Nephron progenitor cell (in vitro differentiated cells): ENCODE data around the gene RHOV.

ENCODE experiments used
- DNase-seq: peaks from one replicate; pipeline ENCODE4 v3.0.0; 2021
- H3K27ac Mint-ChIP-seq: 2 replicates; pipeline ENCODE4 v1.8.0; 2021; ENCODE audit warnings: mild to moderate bottlenecking, moderate library complexity, mixed read lengths
- H3K27me3 Mint-ChIP-seq: 2 replicates; pipeline ENCODE4 v1.8.0; 2021; ENCODE audit warnings: mild to moderate bottlenecking, low read depth, mixed read lengths; ENCODE audit not compliant: poor library complexity
- H3K36me3 Mint-ChIP-seq: 2 replicates; pipeline ENCODE4 v1.8.0; 2021; ENCODE audit warnings: low read depth, mixed read lengths
- H3K4me1 Mint-ChIP-seq: 2 replicates; pipeline ENCODE4 v1.8.0; 2021; ENCODE audit warnings: mixed read lengths
- H3K4me3 Mint-ChIP-seq: 2 replicates; pipeline ENCODE4 v1.8.0; 2021; ENCODE audit warnings: mild to moderate bottlenecking, moderate library complexity, mixed read lengths
- H3K9me3 Mint-ChIP-seq: 2 replicates; pipeline ENCODE4 v1.8.0; 2021; ENCODE audit warnings: mild to moderate bottlenecking, moderate library complexity, mixed read lengths
- CTCF ChIP-seq: fragments of 200-600 bp; sonication (generic); IDR thresholded peaks from 2 replicates; pipeline ENCODE4 v1.5.0; 2021; ENCODE audit warnings: antibody characterized with exemption

Gene RHOV

GRCh38 chr15:40872791-40873693 is 992 bp downstream of the RHOV start:
- Mint-ChIP-seq H3K36me3 (no peaks in the 10 kb centered on the region), H3K27me3 (peaks cover 24% of the 10 kb centered on the region), H3K4me1 (peaks cover 15% of the 10 kb centered on the region), H3K27ac (no peak overlapping the region), H3K9me3 (no peaks in the 10 kb centered on the region), H3K4me3 (peak overlapping the region; percentile 77)
- no peak for DNase-seq
- no peak for TF ChIP-seq CTCF

GRCh38 chr15:40871749-40872617 is 2.1 kb downstream of the RHOV start:
- Mint-ChIP-seq H3K4me3 (no peak overlapping the region), H3K27ac (no peak overlapping the region)
- DNase-seq: no peak

GRCh38 chr15:40870716-40871115 is 3.3 kb downstream of the RHOV start:
- H3K4me1 Mint-ChIP-seq: peaks cover 15% of the 10 kb centered on the region
- no peaks in the 10 kb centered on the region for H3K9me3 Mint-ChIP-seq
- H3K36me3 Mint-ChIP-seq: no peaks in the 10 kb centered on the region
- peaks cover 21% of the 10 kb centered on the region for H3K27me3 Mint-ChIP-seq
- no peak for DNase-seq
- no peak overlapping the region for H3K27ac Mint-ChIP-seq
- TF ChIP-seq CTCF: no peak
- no peak overlapping the region for H3K4me3 Mint-ChIP-seq

More at GRCh38 chr15:40871749-40872617, 2.1 kb downstream of the RHOV start:
- Mint-ChIP-seq H3K4me1 (peaks cover 15% of the 10 kb centered on the region), H3K36me3 (no peaks in the 10 kb centered on the region), H3K9me3 (no peaks in the 10 kb centered on the region), H3K27me3 (peaks cover 24% of the 10 kb centered on the region)
- TF ChIP-seq CTCF: no peak

GRCh38 chr15:40869686-40870085 is 4.3 kb downstream of the RHOV start:
- Mint-ChIP-seq H3K27me3 (peaks cover 17% of the 10 kb centered on the region), H3K4me3 (no peak overlapping the region), H3K36me3 (no peaks in the 10 kb centered on the region), H3K9me3 (no peaks in the 10 kb centered on the region), H3K27ac (no peak overlapping the region), H3K4me1 (peaks cover 15% of the 10 kb centered on the region)
- DNase-seq: no peak
- TF ChIP-seq CTCF: no peak

GRCh38 chr15:40867199-40867598 is 6.8 kb downstream of the RHOV start:
- DNase-seq: no peak
- Mint-ChIP-seq H3K27me3 (peaks cover 18% of the 10 kb centered on the region), H3K4me1 (peaks cover 8% of the 10 kb centered on the region), H3K9me3 (no peaks in the 10 kb centered on the region), H3K36me3 (no peaks in the 10 kb centered on the region), H3K27ac (no peak overlapping the region), H3K4me3 (no peak overlapping the region)
- no peak for TF ChIP-seq CTCF
